ENCODE data around the gene TOB1.

Gene TOB1

DNA sequence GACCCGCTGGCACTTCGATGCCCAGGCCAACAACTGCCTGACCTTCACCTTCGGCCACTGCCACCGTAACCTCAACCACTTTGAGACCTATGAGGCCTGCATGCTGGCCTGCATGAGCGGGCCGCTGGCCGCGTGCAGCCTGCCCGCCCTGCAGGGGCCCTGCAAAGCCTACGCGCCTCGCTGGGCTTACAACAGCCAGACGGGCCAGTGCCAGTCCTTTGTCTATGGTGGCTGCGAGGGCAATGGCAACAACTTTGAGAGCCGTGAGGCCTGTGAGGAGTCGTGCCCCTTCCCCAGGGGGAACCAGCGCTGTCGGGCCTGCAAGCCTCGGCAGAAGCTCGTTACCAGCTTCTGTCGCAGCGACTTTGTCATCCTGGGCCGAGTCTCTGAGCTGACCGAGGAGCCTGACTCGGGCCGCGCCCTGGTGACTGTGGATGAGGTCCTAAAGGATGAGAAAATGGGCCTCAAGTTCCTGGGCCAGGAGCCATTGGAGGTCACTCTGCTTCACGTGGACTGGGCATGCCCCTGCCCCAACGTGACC lies 25.8 kb downstream of the TOB1 start:
- no peak overlapping the region for H3K4me3 ChIP-seq (ENCODE audit: low read depth, low read length)
- TF ChIP-seq, protein P1, sequence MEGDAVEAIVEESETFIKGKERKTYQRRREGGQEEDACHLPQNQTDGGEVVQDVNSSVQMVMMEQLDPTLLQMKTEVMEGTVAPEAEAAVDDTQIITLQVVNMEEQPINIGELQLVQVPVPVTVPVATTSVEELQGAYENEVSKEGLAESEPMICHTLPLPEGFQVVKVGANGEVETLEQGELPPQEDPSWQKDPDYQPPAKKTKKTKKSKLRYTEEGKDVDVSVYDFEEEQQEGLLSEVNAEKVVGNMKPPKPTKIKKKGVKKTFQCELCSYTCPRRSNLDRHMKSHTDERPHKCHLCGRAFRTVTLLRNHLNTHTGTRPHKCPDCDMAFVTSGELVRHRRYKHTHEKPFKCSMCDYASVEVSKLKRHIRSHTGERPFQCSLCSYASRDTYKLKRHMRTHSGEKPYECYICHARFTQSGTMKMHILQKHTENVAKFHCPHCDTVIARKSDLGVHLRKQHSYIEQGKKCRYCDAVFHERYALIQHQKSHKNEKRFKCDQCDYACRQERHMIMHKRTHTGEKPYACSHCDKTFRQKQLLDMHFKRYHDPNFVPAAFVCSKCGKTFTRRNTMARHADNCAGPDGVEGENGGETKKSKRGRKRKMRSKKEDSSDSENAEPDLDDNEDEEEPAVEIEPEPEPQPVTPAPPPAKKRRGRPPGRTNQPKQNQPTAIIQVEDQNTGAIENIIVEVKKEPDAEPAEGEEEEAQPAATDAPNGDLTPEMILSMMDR (IDR thresholded peaks at IDR 0.05; ENCODE audit: insufficient read depth, low read depth, low read length, missing control alignments) = no peak
- DNase-seq (ENCODE audit: low read depth) = no peak

DNA sequence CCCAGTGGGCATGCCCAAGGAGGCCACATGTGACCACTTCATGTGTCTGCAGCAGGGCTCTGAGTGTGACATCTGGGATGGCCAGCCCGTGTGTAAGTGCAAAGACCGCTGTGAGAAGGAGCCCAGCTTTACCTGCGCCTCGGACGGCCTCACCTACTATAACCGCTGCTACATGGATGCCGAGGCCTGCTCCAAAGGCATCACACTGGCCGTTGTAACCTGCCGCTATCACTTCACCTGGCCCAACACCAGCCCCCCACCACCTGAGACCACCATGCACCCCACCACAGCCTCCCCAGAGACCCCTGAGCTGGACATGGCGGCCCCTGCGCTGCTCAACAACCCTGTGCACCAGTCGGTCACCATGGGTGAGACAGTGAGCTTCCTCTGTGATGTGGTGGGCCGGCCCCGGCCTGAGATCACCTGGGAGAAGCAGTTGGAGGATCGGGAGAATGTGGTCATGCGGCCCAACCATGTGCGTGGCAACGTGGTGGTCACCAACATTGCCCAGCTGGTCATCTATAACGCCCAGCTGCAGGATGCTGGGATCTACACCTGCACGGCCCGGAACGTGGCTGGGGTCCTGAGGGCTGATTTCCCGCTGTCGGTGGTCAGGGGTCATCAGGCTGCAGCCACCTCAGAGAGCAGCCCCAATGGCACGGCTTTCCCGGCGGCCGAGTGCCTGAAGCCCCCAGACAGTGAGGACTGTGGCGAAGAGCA lies 26.4 kb downstream of the TOB1 start:
- H3K4me3 ChIP-seq (ENCODE audit: low read depth, low read length) = no peak overlapping the region
- TF ChIP-seq, protein P1 (IDR thresholded peaks at IDR 0.05; ENCODE audit: insufficient read depth, low read depth, low read length, missing control alignments) = no peak
- no peak for DNase-seq (ENCODE audit: low read depth)

DNA sequence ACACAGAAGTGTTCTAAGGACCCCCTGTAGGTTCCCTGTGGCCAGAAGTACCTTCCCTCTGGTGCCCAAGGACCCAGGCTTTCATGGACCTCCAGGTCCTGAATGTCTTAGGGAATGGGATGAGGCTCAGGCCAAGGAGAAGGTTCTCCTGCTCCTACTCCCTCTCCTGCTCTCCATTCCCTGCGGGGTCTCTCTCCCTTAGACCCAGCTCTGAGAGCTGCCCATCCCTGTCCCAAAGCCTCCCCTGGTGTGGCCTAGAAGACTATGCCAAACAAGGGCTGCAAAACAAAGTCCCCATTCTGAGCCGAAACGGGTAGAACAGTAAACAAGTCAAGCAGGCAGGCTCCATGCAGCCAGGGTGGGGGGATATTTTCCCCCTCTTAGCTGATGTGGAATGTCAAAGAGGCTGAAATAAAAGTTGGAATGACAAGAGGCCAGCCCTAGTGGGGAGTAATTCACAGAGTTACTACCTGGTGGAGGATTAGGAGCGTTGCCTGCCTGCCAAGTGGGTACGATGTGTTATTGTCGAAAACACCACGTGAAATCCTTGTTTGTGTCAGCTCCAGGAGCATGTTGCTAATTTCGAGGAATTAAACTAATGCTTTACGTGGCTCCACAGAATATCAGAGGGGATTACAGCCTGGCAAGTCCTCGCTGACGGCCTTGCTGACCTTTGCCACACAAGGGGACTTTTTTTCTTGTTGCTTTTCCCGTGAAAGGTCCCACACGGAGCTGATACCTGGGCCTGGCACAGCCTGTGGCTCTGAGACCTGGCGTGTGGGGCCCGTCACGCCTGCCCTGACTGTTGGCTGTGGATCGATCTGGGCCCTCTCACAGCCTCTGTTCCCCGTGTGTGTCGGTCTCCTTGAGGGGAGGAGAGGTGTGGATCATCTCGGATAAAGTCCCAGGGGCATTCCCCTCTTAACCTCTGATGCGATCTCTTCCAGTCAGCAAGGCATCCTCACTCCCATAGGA lies 27.9 kb downstream of the TOB1 start:
- no peak overlapping the region for H3K4me3 ChIP-seq (ENCODE audit: low read depth, low read length)
- TF ChIP-seq, protein P1 (IDR thresholded peaks at IDR 0.05; ENCODE audit: insufficient read depth, low read depth, low read length, missing control alignments) = no peak
- DNase-seq (ENCODE audit: low read depth) = no peak

DNA sequence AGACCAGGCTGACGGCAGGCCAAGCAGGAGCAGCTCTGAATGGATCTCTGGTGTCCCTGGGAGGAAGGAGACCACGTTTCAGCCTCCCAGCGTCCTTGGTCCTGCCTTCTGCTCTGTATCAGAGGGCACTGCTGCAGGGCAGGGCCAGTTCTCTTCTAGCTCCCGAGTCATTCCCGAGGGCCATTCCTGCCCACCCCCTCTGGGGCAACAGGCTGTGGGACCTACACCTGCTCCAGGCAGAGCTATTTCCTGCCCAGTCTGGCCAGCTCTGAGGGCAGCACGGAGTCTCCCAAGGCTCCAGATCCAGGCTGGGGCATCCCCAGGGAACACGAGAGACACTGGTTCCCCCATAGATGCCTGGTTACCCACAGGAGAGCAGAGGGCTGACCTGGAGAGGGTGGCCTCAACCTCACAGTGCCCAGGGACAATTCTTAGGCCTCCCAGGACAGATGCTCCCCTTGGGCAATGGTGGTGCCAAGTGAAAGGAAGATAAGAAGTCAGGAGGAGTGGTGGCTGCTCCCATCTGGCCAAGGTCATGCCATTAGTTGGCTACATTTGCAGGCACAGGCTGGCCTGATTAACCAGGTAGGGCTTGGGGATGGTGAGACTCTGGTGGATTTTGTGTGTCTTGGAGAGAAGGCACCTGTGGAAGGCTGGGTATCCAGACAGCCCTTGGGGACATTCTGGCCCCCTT lies 28.7 kb downstream of the TOB1 start:
- TF ChIP-seq, protein P1 (IDR thresholded peaks at IDR 0.05; ENCODE audit: insufficient read depth, low read depth, low read length, missing control alignments) = no peak
- DNase-seq (ENCODE audit: low read depth) = no peak
- H3K4me3 ChIP-seq (ENCODE audit: low read depth, low read length) = no peak overlapping the region

DNA sequence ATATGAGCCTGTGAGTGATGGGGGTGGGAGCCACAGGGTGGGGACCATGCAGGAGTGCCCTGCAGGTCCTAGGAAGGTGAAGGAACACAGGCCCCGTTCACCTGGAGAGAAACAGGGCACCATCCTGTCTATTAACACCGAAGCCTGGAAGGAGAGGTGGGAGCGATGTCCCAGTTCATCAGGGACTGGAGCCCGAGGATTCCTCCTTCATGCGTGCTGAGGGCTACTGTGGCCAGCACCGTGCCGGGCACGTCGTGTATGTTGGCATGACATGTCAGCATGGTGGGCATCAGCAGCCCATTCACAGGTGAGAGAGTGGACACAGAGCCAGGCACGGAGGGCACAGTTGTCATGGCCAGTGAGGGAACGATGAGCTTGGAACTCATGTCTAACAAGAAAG lies 29.3 kb downstream of the TOB1 start:
- TF ChIP-seq, protein P1 (IDR thresholded peaks at IDR 0.05; ENCODE audit: insufficient read depth, low read depth, low read length, missing control alignments) = no peak
- DNase-seq (ENCODE audit: low read depth) = no peak
- no peak overlapping the region for H3K4me3 ChIP-seq (ENCODE audit: low read depth, low read length)

All from GM12865 (cell line).